Endothelial cell of umbilical vein (primary cell): ENCODE results near the gene VPS52. TPM values are rescaled to one million over a fixed set of nuclear protein-coding genes. Genes with fewer than 3 reads are reported as not detected.

Experiments
- BruUV-seq: library from RNA; stranded (reverse); fragments of 400-500 nt; replicated peaks from 2 replicates; lab custom pipeline; 2021; lab: Mats Ljungman, UMichigan
- CTCF ChIA-PET: fragments of 300-600, 350-600 bp; sonication (Branson Sonifier 250); formaldehyde crosslinking; loops from one replicate; lab custom pipeline; 2021; ENCODE audit warnings: antibody characterized with exemption, inconsistent platforms; lab: Charles Lee
- POLR2A ChIA-PET: fragments of 300-600, 350-600 bp; sonication (Branson Sonifier 250); formaldehyde crosslinking; loops from one replicate; lab custom pipeline; 2021; ENCODE audit warnings: antibody characterized with exemption, inconsistent platforms; lab: Charles Lee
- DNase-seq: peaks from one replicate; pipeline ENCODE4 v3.0.0-alpha.2; 2011; ENCODE audit warnings: low read depth, low spot score
- FAIRE-seq: peaks from 2 replicates; lab custom pipeline; 2011; peaks lifted over from hg19 to GRCh38; lab: Jason Lieb, UNC
- H2AFZ ChIP-seq: 2 replicates; pipeline ENCODE4 v1.6.0; 2012; ENCODE audit warnings: low read depth, low read length, control low read depth, inconsistent platforms
- H3K27ac ChIP-seq: 2 replicates; pipeline ENCODE4 v1.5.1; 2011; ENCODE audit warnings: low read depth, mild to moderate bottlenecking, control low read depth, low read length, moderate library complexity; ENCODE audit not compliant: insufficient read depth
- H3K27me3 ChIP-seq, 2 experiments: 2 replicates each; pipeline versions ENCODE4 v1.6.0 to v1.6.1; 2011; ENCODE audit warnings: low read length in 2 of 2, mixed read lengths in 1 of 2; ENCODE audit not compliant: control insufficient read depth in 2 of 2, insufficient read depth in 2 of 2
- H3K36me3 ChIP-seq, 2 experiments: 2 replicates in 1 of 2; 3 replicates in 1 of 2; pipeline ENCODE4 v1.5.1; 2011; ENCODE audit warnings: low read length in 2 of 2, mild to moderate bottlenecking in 1 of 2, moderate library complexity in 1 of 2; ENCODE audit not compliant: control insufficient read depth in 2 of 2, insufficient read depth in 2 of 2; ENCODE audit errors: extremely low read depth in 1 of 2
- H3K4me1 ChIP-seq: 3 replicates; pipeline ENCODE4 v1.5.1; 2011; ENCODE audit warnings: mild to moderate bottlenecking, low read length; ENCODE audit not compliant: control insufficient read depth, insufficient read depth; ENCODE audit errors: extremely low read depth
- H3K4me2 ChIP-seq: 2 replicates; pipeline ENCODE4 v1.6.1; 2011; ENCODE audit warnings: low read length, control low read depth, mixed read lengths; ENCODE audit not compliant: insufficient read depth
- H3K4me3 ChIP-seq, 3 experiments: fragments of 200-600 bp in 1 of 3; sonication (generic), shearing (Covaris generic) in 1 of 3; replicated peaks in 1 of 3; 2 replicates each; pipeline ENCODE4 v1.5.1; 2011 to 2016; ENCODE audit warnings: control low read depth in 3 of 3, low read length in 3 of 3, mild to moderate bottlenecking in 2 of 3, inconsistent platforms in 1 of 3, low read depth in 1 of 3, moderate library complexity in 1 of 3; ENCODE audit not compliant: insufficient read depth in 1 of 3
- H3K79me2 ChIP-seq: 2 replicates; pipeline ENCODE4 v1.6.0; 2012; ENCODE audit warnings: low read length, inconsistent platforms; ENCODE audit not compliant: control insufficient read depth, insufficient read depth
- H3K9ac ChIP-seq: replicated peaks from 2 replicates; pipeline ENCODE3; 2011; ENCODE audit warnings: low read length, control low read depth; ENCODE audit not compliant: insufficient read depth; ENCODE audit errors: extremely low read depth
- H3K9me1 ChIP-seq: replicated peaks from 3 replicates; pipeline ENCODE4 v1.6.0; 2011; ENCODE audit warnings: mild to moderate bottlenecking, low read length; ENCODE audit not compliant: control insufficient read depth, insufficient read depth; ENCODE audit errors: extremely low read depth
- H3K9me3 ChIP-seq: replicated peaks from 2 replicates; pipeline ENCODE4 v1.5.1; 2012; ENCODE audit warnings: low read length, inconsistent platforms; ENCODE audit not compliant: control insufficient read depth, insufficient read depth
- H4K20me1 ChIP-seq: replicated peaks from 2 replicates; pipeline ENCODE3; 2011; ENCODE audit warnings: mild to moderate bottlenecking, low read length; ENCODE audit not compliant: control insufficient read depth, insufficient read depth; ENCODE audit errors: extremely low read depth
- EZH2 ChIP-seq: IDR thresholded peaks from 2 replicates; pipeline ENCODE4 v1.6.1; 2012; ENCODE audit warnings: borderline replicate concordance, low read depth, mild to moderate bottlenecking, moderate library complexity, low read length, inconsistent platforms; ENCODE audit not compliant: severe bottlenecking
- FOS ChIP-seq: IDR thresholded peaks from 2 replicates; pipeline ENCODE4 v1.6.1; 2011; ENCODE audit warnings: mild to moderate bottlenecking, low read length, moderate library complexity, borderline replicate concordance; ENCODE audit not compliant: insufficient read depth
- GATA2 ChIP-seq: IDR thresholded peaks from 2 replicates; pipeline ENCODE4 v1.7.0; 2011; ENCODE audit warnings: low read depth, mild to moderate bottlenecking, moderate library complexity, mixed read lengths, low read length; ENCODE audit not compliant: insufficient read length, insufficient read depth
- JUN ChIP-seq: IDR thresholded peaks from 2 replicates; pipeline ENCODE4 v1.6.1; 2011; ENCODE audit warnings: borderline replicate concordance, low read depth; ENCODE audit not compliant: insufficient read length, insufficient read depth
- MYC ChIP-seq: IDR thresholded peaks from one replicate; pipeline ENCODE4 v1.6.1; 2011; ENCODE audit warnings: mild to moderate bottlenecking, low read depth, low read length
- POLR2A ChIP-seq: IDR thresholded peaks from 2 replicates; pipeline ENCODE4 v1.6.1; 2012; ENCODE audit warnings: low read depth, mild to moderate bottlenecking, control low read depth, low read length
- POLR2AphosphoS5 ChIP-seq: IDR thresholded peaks from 2 replicates; pipeline ENCODE4 v1.6.1; 2012; ENCODE audit warnings: low read depth, mild to moderate bottlenecking, control low read depth, low read length, moderate library complexity; ENCODE audit not compliant: insufficient read depth
- dilution Hi-C: fragments of 300-500 bp; cut with MboI; formaldehyde crosslinking; loops from one replicate; pipeline ENCODE4 v1.15.0; 2019; ENCODE audit warnings: low sequenced_read_pairs; ENCODE audit not compliant: extremely low pct_ligation_motif_present
- intact Hi-C: fragments of 100-400 bp; cut with micrococcal nuclease; formaldehyde crosslinking; loops from one replicate; pipeline ENCODE4 v1.10.0; 2022
- polyA plus RNA-seq, 4 experiments: library from polyadenylated mRNA; depleted of rRNA in 3 of 4; stranded (reverse) in 3 of 4; unstranded in 1 of 4; fragments of >200 nt; gene quantifications; 2 replicates each; pipeline versions ENCODE4 v1.2.1 to v1.2.3, GENCODE V29; 2011 to 2012; ENCODE audit warnings: missing spikeins in 1 of 4
- total RNA-seq: library from RNA; stranded (reverse); gene quantifications from 2 replicates; pipeline ENCODE4 v1.2.3, GENCODE V29; 2021
- TF ChIP-seq, protein P1 (sequence below), 2 donors: IDR thresholded peaks; 1 replicate in 1 of 2; 2 replicates in 1 of 2; pipeline ENCODE4 v1.5.1; 2011; ENCODE audit warnings: low read length in 2 of 2, mild to moderate bottlenecking in 2 of 2, moderate library complexity in 2 of 2, control low read depth in 1 of 2, inconsistent platforms in 1 of 2, low read depth in 1 of 2; ENCODE audit not compliant: insufficient read depth in 1 of 2; ENCODE audit errors: extremely low read depth in 1 of 2
- TF ChIP-seq, protein P2 (sequence below): IDR thresholded peaks from 2 replicates; pipeline ENCODE4 v1.6.1; 2011; ENCODE audit not compliant: insufficient read depth, insufficient read length

VPS52 gene
- total and polyA plus RNA-seq, 2 donors (not counting 3 experiments of a cell fraction or from before 2014, with no cell fraction given): 49.2 to 112 TPM

DNA sequence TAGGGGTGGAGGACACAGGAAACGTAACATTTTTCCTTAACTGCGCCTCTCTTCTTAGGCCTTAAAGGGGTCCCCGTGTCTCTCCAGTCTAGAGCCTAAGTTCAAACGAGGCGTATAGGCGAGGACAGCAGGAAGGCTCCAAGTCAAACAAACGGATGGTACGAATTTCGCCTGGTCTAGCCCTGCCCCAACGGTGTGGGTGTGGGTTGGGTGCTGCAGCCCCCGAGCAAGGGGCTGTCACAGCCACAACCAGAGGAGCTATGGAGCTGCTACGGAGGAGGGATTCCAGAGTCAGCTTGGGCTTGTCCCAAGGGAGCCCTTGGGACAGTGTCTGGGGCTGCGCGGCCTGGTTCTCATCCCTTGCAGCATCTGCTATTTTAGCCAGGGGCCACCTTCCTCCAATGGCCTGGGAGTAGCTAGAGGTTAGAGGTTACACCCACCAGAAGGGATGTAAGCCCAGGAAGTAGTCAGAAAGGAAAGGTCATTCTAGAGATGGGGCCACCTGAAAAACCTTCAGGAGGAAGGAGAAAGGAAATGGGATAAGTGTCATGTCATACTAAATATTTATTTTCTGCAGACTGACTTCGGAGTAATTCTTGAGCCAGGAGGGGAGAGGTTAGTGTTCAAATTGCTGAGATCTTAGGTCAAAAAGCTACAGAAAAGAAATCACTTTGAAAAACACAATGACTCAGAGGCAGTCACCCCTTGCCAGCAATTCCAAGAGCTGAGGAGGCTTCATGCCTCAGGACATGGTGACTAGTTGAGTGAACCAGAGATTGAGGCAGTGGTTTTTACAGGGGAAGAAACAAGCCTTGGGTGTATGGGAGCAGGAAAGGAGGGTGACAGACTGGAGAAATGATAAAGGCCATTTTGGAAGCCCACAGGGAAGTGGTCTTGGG is 21.7 kb downstream of the VPS52 start:
- POLR2A ChIA-PET: interaction anchor here (0.7 to 2.7 kb wide), 5 partner anchors 22 to 278 kb away, joined by 3 to 12 read pairs (median 4); partner anchors contain the start of genes RING1, RPS18 and VPS52
- CTCF ChIA-PET: interaction anchor here (0.9 to 4.5 kb wide), 19 partner anchors 10 to 412 kb away, joined by 3 to 99 read pairs (median 13); partner anchors contain the start of genes HSD17B8, RGL2, RPS18 and TAP2
- Histone ChIP-seq H4K20me1 (no peaks in the 10 kb centered on the region), H3K36me3 (peaks cover 0 to 2% of the 10 kb centered on the region in 2 experiments), H3K4me3 (peak overlapping the region; percentile 18 to 69 (median 38)), H3K4me2 (peak overlapping the region; percentile 78), H3K4me1 (peaks cover 23% of the 10 kb centered on the region), H3K9me3 (no peaks in the 10 kb centered on the region), H3K9ac (peak overlapping the region; percentile 69), H3K79me2 (no peaks in the 10 kb centered on the region), H2AFZ (peak overlapping the region; percentile 75), H3K9me1 (no peaks in the 10 kb centered on the region), H3K27me3 (peaks cover 0 to 2% of the 10 kb centered on the region in 2 experiments), H3K27ac (peak overlapping the region; percentile 72)
- FAIRE-seq (peak; percentile 67), DNase-seq (peak; percentile 52)
- BruUV-seq: TSS peak; percentile 96
- intact Hi-C loops (loop anchor here (1.0 to 10.0 kb wide), 4 partner anchors 21 to 365 kb away; partner anchors contain the start of genes RXRB, SLC39A7 and VPS52), dilution Hi-C loops (no loop called here)
- TF ChIP-seq, protein P1, sequence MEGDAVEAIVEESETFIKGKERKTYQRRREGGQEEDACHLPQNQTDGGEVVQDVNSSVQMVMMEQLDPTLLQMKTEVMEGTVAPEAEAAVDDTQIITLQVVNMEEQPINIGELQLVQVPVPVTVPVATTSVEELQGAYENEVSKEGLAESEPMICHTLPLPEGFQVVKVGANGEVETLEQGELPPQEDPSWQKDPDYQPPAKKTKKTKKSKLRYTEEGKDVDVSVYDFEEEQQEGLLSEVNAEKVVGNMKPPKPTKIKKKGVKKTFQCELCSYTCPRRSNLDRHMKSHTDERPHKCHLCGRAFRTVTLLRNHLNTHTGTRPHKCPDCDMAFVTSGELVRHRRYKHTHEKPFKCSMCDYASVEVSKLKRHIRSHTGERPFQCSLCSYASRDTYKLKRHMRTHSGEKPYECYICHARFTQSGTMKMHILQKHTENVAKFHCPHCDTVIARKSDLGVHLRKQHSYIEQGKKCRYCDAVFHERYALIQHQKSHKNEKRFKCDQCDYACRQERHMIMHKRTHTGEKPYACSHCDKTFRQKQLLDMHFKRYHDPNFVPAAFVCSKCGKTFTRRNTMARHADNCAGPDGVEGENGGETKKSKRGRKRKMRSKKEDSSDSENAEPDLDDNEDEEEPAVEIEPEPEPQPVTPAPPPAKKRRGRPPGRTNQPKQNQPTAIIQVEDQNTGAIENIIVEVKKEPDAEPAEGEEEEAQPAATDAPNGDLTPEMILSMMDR (IDR thresholded peaks at IDR 0.05; ENCODE audit: extremely low read depth in 1 of 2, insufficient read depth in 1 of 2, low read depth in 1 of 2, low read length in 2 of 2): no peak
- no peak for TF ChIP-seq POLR2A
- TF ChIP-seq JUN: peak; percentile 16
- TF ChIP-seq GATA2: no peak
- TF ChIP-seq EZH2: no peak
- TF ChIP-seq, protein P2, sequence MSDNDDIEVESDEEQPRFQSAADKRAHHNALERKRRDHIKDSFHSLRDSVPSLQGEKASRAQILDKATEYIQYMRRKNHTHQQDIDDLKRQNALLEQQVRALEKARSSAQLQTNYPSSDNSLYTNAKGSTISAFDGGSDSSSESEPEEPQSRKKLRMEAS: no peak
- no peak for TF ChIP-seq POLR2AphosphoS5
- peak; percentile 62 for TF ChIP-seq FOS
- no peak for TF ChIP-seq MYC
